ENCODE results near the gene AHNAK2. TPM values are rescaled to one million over a fixed set of nuclear protein-coding genes. Genes with fewer than 3 reads are reported as not detected.

AHNAK2 gene
- total and polyA plus RNA-seq, 9 of the 15 experiments (the other 6 are each of a cell fraction or from before 2014, with no cell fraction given): 0.04 to 0.09 (median 0.04) TPM; not detected in 6

DNA sequence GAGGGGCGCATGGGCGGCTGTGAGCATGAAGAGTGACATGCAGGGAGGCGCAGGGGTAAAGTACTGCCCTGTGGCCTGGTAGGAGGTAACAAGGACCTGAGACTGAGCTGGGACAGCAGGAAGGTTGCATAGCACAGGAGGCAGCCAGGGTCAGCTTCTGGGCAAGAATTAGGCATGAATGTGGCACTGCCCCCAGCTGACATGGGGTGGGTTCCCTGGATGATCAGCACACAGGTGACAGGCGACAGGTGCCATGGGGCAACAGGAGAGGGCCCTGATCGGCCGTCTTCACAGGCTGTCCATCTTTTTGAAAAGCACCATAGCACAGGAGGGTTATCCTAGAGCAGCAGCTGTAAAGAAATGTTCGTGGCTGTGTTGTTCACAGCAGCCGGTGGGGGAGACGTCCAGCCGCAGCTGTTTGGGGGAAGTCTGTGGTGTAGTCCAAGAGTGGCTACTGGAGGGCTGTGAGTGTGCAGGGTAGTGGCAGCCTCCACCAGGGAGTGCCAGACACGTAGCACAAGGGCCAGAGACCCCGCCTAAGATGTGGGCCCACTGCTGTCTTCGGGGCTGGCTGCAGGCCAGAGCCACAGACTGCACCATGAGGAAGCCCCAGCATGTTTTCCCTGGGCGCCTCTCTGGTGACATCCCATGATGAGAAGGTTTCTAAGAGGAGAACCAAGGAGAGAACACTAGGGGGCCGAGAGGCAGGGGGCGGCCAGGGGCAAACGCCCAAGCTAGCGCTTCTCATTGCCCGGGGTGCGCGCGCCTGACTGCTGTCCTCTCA lies 15.8 kb upstream of the AHNAK2 start:
- CTCF ChIA-PET (ENCODE audit: low intra/inter-chr PET ratio): no interaction called here
- Histone ChIP-seq H3K4me1 (replicated peaks in 1 of 2; ENCODE audit: control insufficient read depth in 2 of 2, insufficient read depth in 2 of 2, low read length in 2 of 2) (peaks cover 0 to 8% of the 10 kb centered on the region in 2 experiments; a peak in 2 of 5 replicates), H3K27ac (ENCODE audit: extremely low read depth, low read depth, low read length) (no peak overlapping the region), H3K9me3 (replicated peaks; ENCODE audit: control insufficient read depth, insufficient read depth, low read depth, low read length) (no peaks in the 10 kb centered on the region), H3K4me2 (ENCODE audit: insufficient read depth, low read length) (no peak overlapping the region), H3K36me3 (ENCODE audit: control insufficient read depth, insufficient read depth, low read length) (no peaks in the 10 kb centered on the region), H3K27me3 (ENCODE audit: control insufficient read depth in 2 of 2, insufficient read depth in 2 of 2, low read length in 2 of 2) (no peaks in the 10 kb centered on the region), H3K79me2 (ENCODE audit: control insufficient read depth, insufficient read depth, low read length) (no peaks in the 10 kb centered on the region), H3K9ac (ENCODE audit: insufficient read depth in 1 of 2, low read depth in 2 of 2, low read length in 2 of 2) (no peak overlapping the region), H3K9me1 (ENCODE audit: control insufficient read depth, insufficient read depth, low read length) (no peaks in the 10 kb centered on the region), H3K4me3 (no peak overlapping the region), H2AFZ (ENCODE audit: low read depth, low read length) (no peak overlapping the region), H4K20me1 (replicated peaks; ENCODE audit: control insufficient read depth, insufficient read depth, low read length) (no peaks in the 10 kb centered on the region)
- no TSS peak for BruUV-seq (replicated peaks)
- no peak for ATAC-seq
- POLR2A ChIA-PET: interaction anchor here (0.6 to 3.7 kb wide), 6 partner anchors 9 to 205 kb away, joined by 3 to 16 read pairs (median 4); no protein-coding TSS in a partner anchor
- FAIRE-seq: no peak
- in situ Hi-C loops (cut with MboI) (no loop called here), intact Hi-C loops (cut with micrococcal nuclease) (no loop called here)
- WGBS (ENCODE audit: insufficient coverage, low coverage, missing lambda C conversion rate): 65% methylated on average over 12 of the region's 22 CpGs
- no peak for DNase-seq (ENCODE audit: extremely low read depth in 1 of 4, low spot score in 3 of 4)
- TF ChIP-seq VEZF1 (CRISPR knock-in tag; IDR thresholded peaks at IDR 0.05) (no peak), MYBL2 (IDR thresholded peaks at IDR 0.05; ENCODE audit: low read depth) (no peak), MYBL2 (CRISPR knock-in tag; IDR thresholded peaks at IDR 0.05; ENCODE audit: borderline replicate concordance) (no peak), PHF20 (IDR thresholded peaks at IDR 0.05; ENCODE audit: partially characterized antibody) (no peak), ZNF23 (CRISPR knock-in tag; IDR thresholded peaks at IDR 0.05) (no peak), IRF2 (CRISPR knock-in tag; IDR thresholded peaks at IDR 0.05) (no peak), DNMT1 (IDR thresholded peaks at IDR 0.05) (no peak), STAT6 (CRISPR knock-in tag; IDR thresholded peaks at IDR 0.05) (no peak), BCLAF1 (IDR thresholded peaks at IDR 0.05; ENCODE audit: borderline replicate concordance in 1 of 2, control insufficient read depth in 1 of 2, low read depth in 2 of 2, low read length in 1 of 2) (no peak), BDP1 (IDR thresholded peaks at IDR 0.05; ENCODE audit: insufficient read depth, insufficient read length) (no peak)

Data from K562 (cell line).